GM18867 (cell line): ENCODE measurements around the gene PPP1R15A.
"Not testable (repeated sequence)": the region's sequence is repeated elsewhere in the genome, so short reads cannot be mapped to it uniquely, and the experiment has no call there.

Experiments
- ATAC-seq: cut with Tn5 transposase; IDR thresholded peaks from one replicate; pipeline ENCODE4 v1.9.1; 2021; ENCODE audit warnings: mild to moderate bottlenecking, moderate library complexity; ENCODE audit not compliant: unreplicated experiment

The PPP1R15A gene

GRCh38 chr19:48872182-48872883, at the start of gene PPP1R15A:
PPP1R15A (plus strand) TSS chr19:48872421; CDS start chr19:48873234, 813 bp downstream.
- ATAC-seq: peak; percentile 53

- no peak for ATAC-seq
Measured at GRCh38 chr19:48822514-48822913, 49.7 kb upstream of the PPP1R15A start.

- ATAC-seq: no peak
Measured at GRCh38 chr19:48826606-48827020, 45.6 kb upstream of the PPP1R15A start.

- no peak for ATAC-seq
Measured at GRCh38 chr19:48830088-48830487, 42.1 kb upstream of the PPP1R15A start.

GRCh38 chr19:48830965-48831364, 41.3 kb upstream of the PPP1R15A start:
- ATAC-seq: no peak

- no peak for ATAC-seq
Measured at GRCh38 chr19:48833049-48833448, 39.2 kb upstream of the PPP1R15A start.

- ATAC-seq: no peak
Measured at GRCh38 chr19:48833977-48834376, 38.2 kb upstream of the PPP1R15A start.

GRCh38 chr19:48835734-48836088, 36.5 kb upstream of the PPP1R15A start:
- peak; percentile 62 for ATAC-seq

GRCh38 chr19:48836089-48837017, 35.9 kb upstream of the PPP1R15A start, which contains the start of gene HSD17B14:
HSD17B14 (minus strand) TSS chr19:48836491; CDS start chr19:48836411, 80 bp downstream.
- no peak for ATAC-seq

GRCh38 chr19:48837051-48837524, 35.1 kb upstream of the PPP1R15A start:
- no peak for ATAC-seq

- no peak for ATAC-seq
Measured at GRCh38 chr19:48837687-48838086, 34.5 kb upstream of the PPP1R15A start.

- no peak for ATAC-seq
Measured at GRCh38 chr19:48841047-48841446, 31.2 kb upstream of the PPP1R15A start.

- ATAC-seq: no peak
Measured at GRCh38 chr19:48841571-48841970, 30.6 kb upstream of the PPP1R15A start.

GRCh38 chr19:48842789-48843162, 29.4 kb upstream of the PPP1R15A start:
- no peak for ATAC-seq

- ATAC-seq: no peak
Measured at GRCh38 chr19:48844472-48844871, 27.7 kb upstream of the PPP1R15A start.

- ATAC-seq: no peak
Measured at GRCh38 chr19:48845384-48845783, 26.8 kb upstream of the PPP1R15A start.

- ATAC-seq: not testable (repeated sequence)
Measured at GRCh38 chr19:48846659-48847058, 25.6 kb upstream of the PPP1R15A start.

- ATAC-seq: no peak
Measured at GRCh38 chr19:48852292-48852691, 19.9 kb upstream of the PPP1R15A start.

GRCh38 chr19:48853483-48853882, 18.7 kb upstream of the PPP1R15A start:
- ATAC-seq: no peak

- ATAC-seq: no peak
Measured at GRCh38 chr19:48854103-48854502, 18.1 kb upstream of the PPP1R15A start.

GRCh38 chr19:48856921-48857320, 15.3 kb upstream of the PPP1R15A start:
- no peak for ATAC-seq
